Left lung (tissue), 10 donors: Measurements from ENCODE around the gene PIMREG. TPM values are rescaled to one million over a fixed set of nuclear protein-coding genes. Genes with fewer than 3 reads are reported as not detected.

ENCODE experiments used
- ATAC-seq: fragments of 200-7000 bp; cut with Tn5 transposase; one replicate; pipeline ENCODE4 v1.9.1; 2020; ENCODE audit warnings: moderate library complexity
- DNase-seq, 4 donors: peaks; one replicate each; pipeline ENCODE4 v3.0.0-alpha.2; 2013 to 2020
- H3K27ac ChIP-seq, 2 donors: fragments of 200-600 bp; sonication (generic) in 1 of 2; one replicate each; pipeline versions ENCODE4 v1.5.0 to v1.8.0; 2020 to 2021
- H3K27me3 ChIP-seq, 2 donors: fragments of 200-600 bp; sonication (generic) in 1 of 2; one replicate each; pipeline versions ENCODE4 v1.5.0 to v1.8.0; 2020 to 2021
- H3K36me3 ChIP-seq, 2 donors: fragments of 200-600 bp; sonication (generic) in 1 of 2; one replicate each; pipeline versions ENCODE4 v1.5.0 to v1.8.0; 2020 to 2021
- H3K4me1 ChIP-seq, 2 donors: fragments of 200-600 bp; one replicate each; pipeline ENCODE4 v1.8.0; 2021
- H3K4me3 ChIP-seq, 2 donors: fragments of 200-600 bp; sonication (generic) in 1 of 2; one replicate each; pipeline versions ENCODE4 v1.5.0 to v1.8.0; 2020 to 2021; ENCODE audit warnings: mild to moderate bottlenecking in 1 of 2
- H3K9me3 ChIP-seq, 2 donors: fragments of 200-600 bp; sonication (generic) in 1 of 2; one replicate each; pipeline versions ENCODE4 v1.5.0 to v1.8.0; 2020 to 2021
- CTCF ChIP-seq, 2 donors: fragments of 200-600 bp; sonication (generic) in 1 of 2; IDR thresholded peaks; one replicate each; pipeline versions ENCODE4 v1.5.0 to v1.8.0; 2021; ENCODE audit warnings: antibody characterized with exemption in 2 of 2
- intact Hi-C, 2 donors: fragments of 100-400 bp; cut with DNase I; formaldehyde crosslinking; loops; one replicate each; pipeline versions ENCODE4 v1.11.2 to v1.14.2; 2022
- polyA plus RNA-seq, 6 donors: library from polyadenylated mRNA; unstranded; fragments of 120-200 nt; gene quantifications; one replicate each; pipeline ENCODE4 v1.2.1, GENCODE V29; 2013; ENCODE audit not compliant: insufficient read length in 6 of 6
- total RNA-seq, 2 donors: library from RNA; stranded (reverse); fragmentation: NEBNext Ultra II Directional; extraction: Animal tissue kit (Norgen Biotek cat#: 25700); gene quantifications; one replicate each; pipeline ENCODE4 v1.2.1, GENCODE V29; 2021
- donor health status: DM: no; HTN: yes; CAD: no.
- donor health status: DM: no; HTN: no; CAD: no.

The PIMREG gene
- total and polyA plus RNA-seq, 8 donors = 1.6 to 76.8 (median 21.1) TPM

- Histone ChIP-seq H3K36me3 (no peaks in the 10 kb centered on the region), H3K27me3 (peaks cover 0 to 29% of the 10 kb centered on the region in 2 donors), H3K27ac (peak overlapping the region in 1 of 2 donors; percentile 3), H3K4me1 (peaks cover 0 to 4% of the 10 kb centered on the region in 2 donors), H3K4me3 (no peak overlapping the region), H3K9me3 (no peaks in the 10 kb centered on the region)
- intact Hi-C loops = no loop called here
- ATAC-seq (peak; percentile 93), DNase-seq (peak in 1 of 4 donors; percentile 61)
- no peak for TF ChIP-seq CTCF (IDR thresholded peaks at IDR 0.05)
Observed at GRCh38 chr17:6494239-6494941, 50.1 kb downstream of the PIMREG start.

DNA sequence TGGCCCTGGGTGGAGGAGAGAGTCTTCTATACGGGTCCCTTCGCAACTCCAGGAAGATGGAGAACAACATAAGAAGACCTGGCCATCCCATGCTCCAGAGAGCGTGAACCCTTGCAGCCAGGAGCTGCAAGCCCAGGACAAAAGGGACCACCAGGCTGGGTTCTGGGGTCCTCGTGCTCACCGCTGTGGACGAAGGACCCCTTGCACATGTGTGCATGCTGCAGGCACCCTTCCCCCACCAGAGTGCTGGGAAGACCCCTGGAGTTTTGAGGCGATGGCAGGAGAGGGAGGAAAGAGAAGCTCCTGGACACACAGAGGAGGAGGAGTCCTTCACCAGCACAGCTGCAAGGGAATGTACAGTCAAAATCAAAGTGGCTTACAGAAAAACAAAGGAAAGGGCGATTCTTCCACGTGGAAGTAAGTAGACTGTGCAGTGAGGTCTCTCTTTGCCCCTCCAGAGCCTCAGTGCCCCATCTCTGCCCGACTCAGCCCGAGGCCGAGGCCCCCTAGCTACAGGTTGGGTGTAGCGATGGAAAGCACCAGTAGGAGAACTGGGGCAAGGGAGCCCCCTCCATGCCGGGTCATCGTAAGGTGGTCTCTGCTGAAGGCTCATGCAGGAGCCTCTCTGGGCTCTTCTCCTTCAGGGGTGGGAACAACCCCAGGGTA, 51.3 kb downstream of the PIMREG start:
- DNase-seq (no peak), ATAC-seq (no peak)
- Histone ChIP-seq H3K4me3 (no peak overlapping the region), H3K36me3 (no peaks in the 10 kb centered on the region), H3K27ac (no peak overlapping the region), H3K4me1 (peaks cover 0 to 4% of the 10 kb centered on the region in 2 donors), H3K9me3 (no peaks in the 10 kb centered on the region), H3K27me3 (peaks cover 0 to 29% of the 10 kb centered on the region in 2 donors)
- intact Hi-C loops = no loop called here
- TF ChIP-seq CTCF (IDR thresholded peaks at IDR 0.05) = no peak

DNA sequence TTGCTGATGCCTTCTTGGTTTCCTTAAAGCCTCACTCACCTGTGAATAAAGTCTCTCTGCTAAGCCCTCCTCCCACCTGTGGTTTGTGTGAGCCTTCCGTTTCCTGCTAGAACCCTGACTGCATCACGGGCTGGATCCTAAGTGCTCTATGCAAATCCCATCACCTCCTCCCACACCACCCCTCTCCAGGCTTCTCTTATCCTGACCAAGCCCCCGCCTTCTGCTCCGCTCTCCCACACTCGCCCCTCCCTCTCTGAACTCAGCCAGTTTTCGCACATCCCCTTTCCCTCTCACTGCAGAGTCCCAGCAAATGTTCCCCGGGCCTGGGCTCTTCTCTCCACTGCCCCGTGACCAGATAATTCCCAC, 51.8 kb downstream of the PIMREG start:
- DNase-seq (no peak), ATAC-seq (no peak)
- no peaks in the 10 kb centered on the region for H3K36me3 ChIP-seq
- H3K27me3 ChIP-seq = peaks cover 0 to 29% of the 10 kb centered on the region in 2 donors
- intact Hi-C loops = no loop called here
- no peaks in the 10 kb centered on the region for H3K9me3 ChIP-seq
- H3K4me1 ChIP-seq = peaks cover 0 to 4% of the 10 kb centered on the region in 2 donors
- H3K27ac ChIP-seq = no peak overlapping the region
- H3K4me3 ChIP-seq = no peak overlapping the region
- TF ChIP-seq CTCF (IDR thresholded peaks at IDR 0.05) = no peak

DNA sequence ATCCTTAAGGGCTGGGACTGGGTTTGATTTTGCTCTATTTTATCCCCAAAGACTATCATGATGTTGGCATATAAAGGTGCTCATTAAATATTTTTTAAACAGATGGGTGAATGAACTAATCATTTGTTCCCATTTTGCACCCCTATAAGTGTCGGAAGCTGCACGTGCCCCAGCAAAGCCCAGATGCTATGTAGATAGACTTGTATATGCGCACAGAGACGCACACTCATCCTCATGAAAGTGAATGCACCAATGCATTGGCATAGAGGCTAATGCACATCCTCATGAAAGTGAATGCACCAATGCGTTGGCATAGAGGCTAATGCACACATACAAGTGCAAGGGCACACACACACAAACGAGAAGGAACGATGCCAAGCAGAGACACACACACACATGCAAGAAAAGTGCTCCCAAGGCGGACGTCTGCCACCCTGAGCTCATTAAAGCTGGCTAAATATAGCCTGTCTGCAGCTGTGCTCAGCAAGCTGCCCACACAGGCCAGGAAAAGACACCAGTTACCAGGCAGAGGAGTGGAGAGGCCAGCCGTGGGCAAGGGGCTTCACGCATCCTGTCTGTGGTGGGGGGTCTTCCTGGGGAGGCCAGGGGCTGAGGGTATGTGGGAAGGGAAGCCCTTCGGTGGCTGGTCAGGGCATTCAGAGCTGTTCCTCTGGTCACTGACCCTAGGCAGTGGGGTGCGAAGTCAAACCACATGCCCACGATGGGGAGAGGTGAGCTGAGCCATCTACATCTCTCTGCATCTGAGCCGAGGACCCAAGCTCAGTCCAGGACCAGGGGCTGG, 52.6 kb downstream of the PIMREG start:
- Histone ChIP-seq H3K27me3 (peaks cover 0 to 29% of the 10 kb centered on the region in 2 donors), H3K27ac (no peak overlapping the region)
- intact Hi-C loops = no loop called here

More for the DNA sequence above, 52.6 kb downstream of the PIMREG start:
- DNase-seq (no peak), ATAC-seq (no peak)
- H3K36me3 ChIP-seq = no peaks in the 10 kb centered on the region
- no peak for TF ChIP-seq CTCF (IDR thresholded peaks at IDR 0.05)
- no peak overlapping the region for H3K4me3 ChIP-seq
- H3K9me3 ChIP-seq = no peaks in the 10 kb centered on the region
- H3K4me1 ChIP-seq = peaks cover 0 to 4% of the 10 kb centered on the region in 2 donors
